HL-60 (cell line): ENCODE measurements around the gene NLGN1.

ENCODE experiments used
- DNase-seq, 2 experiments: peaks; one replicate each; pipeline ENCODE4 v3.0.0-alpha.2; 2010 to 2020; ENCODE audit warnings: low read depth in 1 of 2, low spot score in 1 of 2
- H3K27ac ChIP-seq: fragments of 250-450 bp; sonication (Bioruptor Pico); replicated peaks from 2 replicates; pipeline ENCODE4 v1.5.1; 2020; ENCODE audit warnings: mild to moderate bottlenecking, moderate library complexity
- H3K27me3 ChIP-seq: fragments of 250-450 bp; sonication (Bioruptor Pico); 2 replicates; pipeline ENCODE4 v1.5.1; 2021; ENCODE audit warnings: mild to moderate bottlenecking, moderate library complexity; ENCODE audit not compliant: insufficient read depth, poor library complexity, severe bottlenecking
- H3K4me3 ChIP-seq: replicated peaks from 2 replicates; pipeline ENCODE4 v1.5.1; 2011; ENCODE audit warnings: mild to moderate bottlenecking, control low read depth, low read length; ENCODE audit not compliant: insufficient read depth
- CTCF ChIP-seq: IDR thresholded peaks from one replicate; pipeline ENCODE4 v1.5.1; 2011; ENCODE audit warnings: low read length, control low read depth, inconsistent platforms; ENCODE audit not compliant: insufficient read depth
- GABPA ChIP-seq: IDR thresholded peaks from 2 replicates; pipeline ENCODE4 v1.6.1; 2012; ENCODE audit warnings: low read depth
- POLR2AphosphoS5 ChIP-seq: IDR thresholded peaks from 2 replicates; pipeline ENCODE4 v1.6.1; 2012; ENCODE audit warnings: low read depth
- SPI1 ChIP-seq: IDR thresholded peaks from 2 replicates; pipeline ENCODE4 v1.6.1; 2012; ENCODE audit warnings: low read depth, mild to moderate bottlenecking, borderline replicate concordance
- TF ChIP-seq, protein P1 (sequence below): IDR thresholded peaks from 2 replicates; pipeline ENCODE4 v1.6.1; 2012; ENCODE audit warnings: low read depth; ENCODE audit not compliant: insufficient replicate concordance

Gene NLGN1

GRCh38 chr3:174287705-174288104 lies 890.2 kb downstream of the NLGN1 start:
- Histone ChIP-seq H3K4me3 (no peak overlapping the region), H3K27ac (no peak overlapping the region), H3K27me3 (no peaks in the 10 kb centered on the region)
- TF ChIP-seq CTCF = no peak
- no peak for TF ChIP-seq POLR2AphosphoS5
- no peak for TF ChIP-seq GABPA
- TF ChIP-seq, protein P1, sequence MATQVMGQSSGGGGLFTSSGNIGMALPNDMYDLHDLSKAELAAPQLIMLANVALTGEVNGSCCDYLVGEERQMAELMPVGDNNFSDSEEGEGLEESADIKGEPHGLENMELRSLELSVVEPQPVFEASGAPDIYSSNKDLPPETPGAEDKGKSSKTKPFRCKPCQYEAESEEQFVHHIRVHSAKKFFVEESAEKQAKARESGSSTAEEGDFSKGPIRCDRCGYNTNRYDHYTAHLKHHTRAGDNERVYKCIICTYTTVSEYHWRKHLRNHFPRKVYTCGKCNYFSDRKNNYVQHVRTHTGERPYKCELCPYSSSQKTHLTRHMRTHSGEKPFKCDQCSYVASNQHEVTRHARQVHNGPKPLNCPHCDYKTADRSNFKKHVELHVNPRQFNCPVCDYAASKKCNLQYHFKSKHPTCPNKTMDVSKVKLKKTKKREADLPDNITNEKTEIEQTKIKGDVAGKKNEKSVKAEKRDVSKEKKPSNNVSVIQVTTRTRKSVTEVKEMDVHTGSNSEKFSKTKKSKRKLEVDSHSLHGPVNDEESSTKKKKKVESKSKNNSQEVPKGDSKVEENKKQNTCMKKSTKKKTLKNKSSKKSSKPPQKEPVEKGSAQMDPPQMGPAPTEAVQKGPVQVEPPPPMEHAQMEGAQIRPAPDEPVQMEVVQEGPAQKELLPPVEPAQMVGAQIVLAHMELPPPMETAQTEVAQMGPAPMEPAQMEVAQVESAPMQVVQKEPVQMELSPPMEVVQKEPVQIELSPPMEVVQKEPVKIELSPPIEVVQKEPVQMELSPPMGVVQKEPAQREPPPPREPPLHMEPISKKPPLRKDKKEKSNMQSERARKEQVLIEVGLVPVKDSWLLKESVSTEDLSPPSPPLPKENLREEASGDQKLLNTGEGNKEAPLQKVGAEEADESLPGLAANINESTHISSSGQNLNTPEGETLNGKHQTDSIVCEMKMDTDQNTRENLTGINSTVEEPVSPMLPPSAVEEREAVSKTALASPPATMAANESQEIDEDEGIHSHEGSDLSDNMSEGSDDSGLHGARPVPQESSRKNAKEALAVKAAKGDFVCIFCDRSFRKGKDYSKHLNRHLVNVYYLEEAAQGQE = no peak
- no peak for TF ChIP-seq SPI1
- no peak for DNase-seq

DNA sequence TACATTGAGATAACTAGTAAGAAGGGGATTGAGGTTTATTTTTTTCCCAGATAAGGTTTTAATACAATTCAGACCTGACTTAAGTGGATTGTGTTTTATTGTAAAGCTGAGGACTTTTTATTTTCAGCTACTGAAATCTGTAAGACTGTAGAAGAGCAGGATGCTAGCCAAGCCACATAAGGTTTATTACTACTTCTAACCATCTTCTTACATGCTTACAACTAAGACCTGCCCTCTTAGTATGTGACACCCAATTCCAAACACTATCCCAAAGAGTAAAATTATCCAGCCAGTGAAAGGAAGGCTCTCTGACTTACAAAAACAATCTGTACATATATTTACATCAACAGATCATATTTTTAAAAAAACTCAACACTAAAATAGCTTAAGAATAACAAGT lies 897.1 kb downstream of the NLGN1 start:
- no peak overlapping the region for H3K4me3 ChIP-seq
- DNase-seq = no peak
- no peaks in the 10 kb centered on the region for H3K27me3 ChIP-seq
- TF ChIP-seq, protein P1 = no peak
- TF ChIP-seq GABPA = no peak
- TF ChIP-seq SPI1 = no peak
- TF ChIP-seq CTCF = no peak
- TF ChIP-seq POLR2AphosphoS5 = no peak
- H3K27ac ChIP-seq = no peak overlapping the region

DNA sequence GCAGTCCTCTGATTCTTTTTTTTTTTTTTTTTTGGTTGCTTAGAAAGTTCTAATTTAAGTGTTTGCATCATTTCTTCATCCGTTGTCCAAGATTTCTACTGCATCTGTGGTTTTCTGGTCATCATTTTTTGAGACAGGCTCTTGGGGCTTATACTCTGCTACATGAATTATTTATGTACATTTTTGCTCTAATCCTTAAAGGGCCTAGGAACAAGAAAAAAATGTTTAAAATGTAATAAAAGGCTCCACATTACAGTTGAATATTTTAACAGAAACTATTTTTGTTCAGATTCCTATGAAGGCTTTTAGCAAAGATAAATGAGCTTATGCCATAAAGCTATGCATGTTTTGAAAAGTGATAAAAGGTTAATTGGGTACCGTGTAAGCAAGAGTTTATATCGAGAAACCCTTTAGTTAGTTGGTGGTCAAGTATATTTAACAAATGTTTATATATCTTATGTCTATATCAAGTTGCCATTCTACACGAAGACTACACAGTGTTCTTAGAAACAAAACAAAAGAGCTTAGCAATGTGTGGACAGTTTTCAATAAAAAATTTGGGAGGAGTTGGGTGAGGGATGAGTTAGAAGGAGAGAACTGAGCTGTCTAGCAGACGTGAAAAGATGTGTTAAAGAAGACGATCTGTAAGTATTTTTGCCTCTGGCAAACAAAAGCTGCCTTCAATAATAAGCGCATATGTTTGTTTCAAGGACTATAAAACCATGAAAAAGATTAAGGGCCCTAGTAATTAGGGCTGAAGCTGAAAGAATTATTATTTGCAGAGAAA lies 898.0 kb downstream of the NLGN1 start:
- no peak for DNase-seq
- Histone ChIP-seq H3K27ac (no peak overlapping the region), H3K4me3 (no peak overlapping the region), H3K27me3 (no peaks in the 10 kb centered on the region)
- no peak for TF ChIP-seq POLR2AphosphoS5
- TF ChIP-seq CTCF = no peak
- no peak for TF ChIP-seq GABPA
- TF ChIP-seq, protein P1 = no peak
